OCI-LY7 (cell line): ENCODE results near the gene ZNF638. TPM values are rescaled to one million over a fixed set of nuclear protein-coding genes. Genes with fewer than 3 reads are reported as not detected.

ENCODE experiments used
- BruUV-seq: library from RNA; stranded (reverse); fragments of 400-500 nt; replicated peaks from 2 replicates; lab custom pipeline; 2021; lab: Mats Ljungman, UMichigan
- CTCF ChIA-PET: fragments of 300-600 bp; sonication (Branson Sonifier 250); formaldehyde crosslinking; loops from one replicate; lab custom pipeline; 2022; ENCODE audit warnings: antibody characterized with exemption; ENCODE audit not compliant: unreplicated experiment; lab: Charles Lee
- POLR2A ChIA-PET: fragments of 300-600 bp; sonication (Branson Sonifier 250); formaldehyde crosslinking; loops from one replicate; lab custom pipeline; 2022; ENCODE audit warnings: antibody characterized with exemption; lab: Charles Lee
- DNase-seq: peaks from one replicate; pipeline ENCODE4 v3.0.0-alpha.2; 2015; ENCODE audit warnings: low spot score
- H2AFZ ChIP-seq: fragments of 200-600 bp; sonication (generic), shearing (Covaris generic); 2 replicates; pipeline ENCODE4 v1.6.1; 2014; ENCODE audit warnings: mild to moderate bottlenecking, antibody characterized with exemption, low read length, moderate library complexity
- H3K27ac ChIP-seq: fragments of 200-600 bp; sonication (generic); 2 replicates; pipeline ENCODE4 v1.5.1; 2014; ENCODE audit warnings: mixed run types, low read depth, mild to moderate bottlenecking, moderate library complexity, low read length, inconsistent platforms; ENCODE audit not compliant: poor library complexity, severe bottlenecking
- H3K36me3 ChIP-seq: fragments of 200-600 bp; sonication (generic); 2 replicates; pipeline ENCODE4 v1.6.1; 2014; ENCODE audit warnings: mild to moderate bottlenecking, antibody characterized with exemption, low read length, moderate library complexity, mixed read lengths; ENCODE audit not compliant: insufficient read depth
- H3K4me1 ChIP-seq: fragments of 200-600 bp; sonication (generic); 2 replicates; pipeline ENCODE4 v1.5.1; 2014; ENCODE audit warnings: mild to moderate bottlenecking, low read length; ENCODE audit not compliant: insufficient read depth, poor library complexity, severe bottlenecking
- H3K4me2 ChIP-seq: fragments of 200-600 bp; sonication (generic); 2 replicates; pipeline ENCODE4 v1.6.1; 2014; ENCODE audit warnings: mild to moderate bottlenecking, low read length
- H3K4me3 ChIP-seq: fragments of 200-600 bp; sonication (generic); 2 replicates; pipeline ENCODE4 v1.5.1; 2014; ENCODE audit warnings: mild to moderate bottlenecking, low read depth, low read length; ENCODE audit not compliant: poor library complexity, severe bottlenecking
- H3K79me2 ChIP-seq: fragments of 200-600 bp; sonication (generic); 2 replicates; pipeline ENCODE4 v1.6.1; 2016; ENCODE audit warnings: low read depth, mild to moderate bottlenecking, low read length, moderate library complexity, mixed read lengths; ENCODE audit not compliant: insufficient read depth
- H3K9me2 ChIP-seq: fragments of 200-600 bp; sonication (generic); 2 replicates; pipeline ENCODE4 v1.6.1; 2016; ENCODE audit warnings: mild to moderate bottlenecking, low read length, mixed read lengths; ENCODE audit not compliant: insufficient read depth
- H3K9me3 ChIP-seq: fragments of 200-600 bp; sonication (generic); 2 replicates; pipeline ENCODE4 v1.6.1; 2014; ENCODE audit warnings: mild to moderate bottlenecking, mixed run types, low read length, mixed read lengths
- H4K20me1 ChIP-seq: fragments of 200-600 bp; sonication (generic); 2 replicates; pipeline ENCODE4 v1.6.1; 2014; ENCODE audit warnings: mild to moderate bottlenecking, antibody characterized with exemption, low read length, moderate library complexity, mixed read lengths; ENCODE audit not compliant: insufficient read depth
- CTCF ChIP-seq: fragments of 200-600 bp; sonication (generic); conservative IDR thresholded peaks from 2 replicates; pipeline ENCODE4 v1.5.1; 2014; ENCODE audit warnings: mild to moderate bottlenecking, antibody characterized with exemption, low read length, moderate library complexity, mixed read lengths
- EZH2phosphoT487 ChIP-seq: fragments of 200-600 bp; sonication (generic); IDR thresholded peaks from 2 replicates; pipeline ENCODE4 v1.6.1; 2018; ENCODE audit warnings: low read depth, borderline replicate concordance, mild to moderate bottlenecking, mixed run types, antibody characterized with exemption, low read length, moderate library complexity, mixed read lengths
- intact Hi-C: fragments of 100-400 bp; cut with micrococcal nuclease; formaldehyde crosslinking; loops from one replicate; pipeline ENCODE4 v1.10.0; 2022; ENCODE audit not compliant: unreplicated experiment
- total RNA-seq, 2 experiments: library from RNA; depleted of rRNA in 1 of 2; stranded (reverse); fragments of >200 nt in 1 of 2; shearing (Covaris generic) in 1 of 2; gene quantifications; 2 replicates each; pipeline ENCODE4 v1.2.3, GENCODE V29; 2014 to 2022

The ZNF638 gene
- total RNA-seq, 2 experiments from 2014 or later, result 114 to 138 TPM

GRCh38 chr2:71423817-71424420 is 92.3 kb downstream of the ZNF638 start:
- no TSS peak for BruUV-seq
- Histone ChIP-seq H3K4me1 (no peaks in the 10 kb centered on the region), H2AFZ (no peak overlapping the region), H4K20me1 (no peaks in the 10 kb centered on the region), H3K9me3 (no peaks in the 10 kb centered on the region), H3K4me2 (no peak overlapping the region), H3K27ac (no peak overlapping the region), H3K4me3 (no peak overlapping the region), H3K79me2 (no peaks in the 10 kb centered on the region), H3K9me2 (no peaks in the 10 kb centered on the region), H3K36me3 (peaks cover 83% of the 10 kb centered on the region)
- TF ChIP-seq CTCF, result no peak
- no peak for TF ChIP-seq EZH2phosphoT487
- intact Hi-C loops, result no loop called here
- DNase-seq, result no peak
- CTCF ChIA-PET, result no interaction called here
- POLR2A ChIA-PET, result interaction anchor here (0.6 to 0.7 kb wide), 3 partner anchors 114 to 200 kb away, joined by 3 to 4 read pairs (median 3); no protein-coding TSS in a partner anchor

GRCh38 chr2:71426721-71427120 is 95.1 kb downstream of the ZNF638 start:
- POLR2A ChIA-PET, result no interaction called here
- Histone ChIP-seq H3K9me2 (no peaks in the 10 kb centered on the region), H3K9me3 (no peaks in the 10 kb centered on the region), H3K36me3 (peaks cover 82% of the 10 kb centered on the region), H3K4me1 (no peaks in the 10 kb centered on the region), H2AFZ (no peak overlapping the region), H3K27ac (no peak overlapping the region), H4K20me1 (no peaks in the 10 kb centered on the region), H3K4me2 (no peak overlapping the region), H3K4me3 (no peak overlapping the region), H3K79me2 (no peaks in the 10 kb centered on the region)
- no peak for DNase-seq
- BruUV-seq, result TSS peak; percentile 51
- TF ChIP-seq EZH2phosphoT487, result no peak
- TF ChIP-seq CTCF, result no peak
- intact Hi-C loops, result no loop called here
- CTCF ChIA-PET, result interaction anchor here (0.5 kb wide), 1 partner anchor 96 kb away, joined by 3 read pairs; no protein-coding TSS in a partner anchor
